ENCODE measurements around the gene RAI1. TPM values are rescaled to one million over a fixed set of nuclear protein-coding genes. Genes with fewer than 3 reads are reported as not detected.

Gene RAI1
- total and polyA plus RNA-seq, 2 of the 8 experiments (the other 6 are each of a cell fraction or from before 2014, with no cell fraction given) = 0.39 to 1.2 TPM

DNA sequence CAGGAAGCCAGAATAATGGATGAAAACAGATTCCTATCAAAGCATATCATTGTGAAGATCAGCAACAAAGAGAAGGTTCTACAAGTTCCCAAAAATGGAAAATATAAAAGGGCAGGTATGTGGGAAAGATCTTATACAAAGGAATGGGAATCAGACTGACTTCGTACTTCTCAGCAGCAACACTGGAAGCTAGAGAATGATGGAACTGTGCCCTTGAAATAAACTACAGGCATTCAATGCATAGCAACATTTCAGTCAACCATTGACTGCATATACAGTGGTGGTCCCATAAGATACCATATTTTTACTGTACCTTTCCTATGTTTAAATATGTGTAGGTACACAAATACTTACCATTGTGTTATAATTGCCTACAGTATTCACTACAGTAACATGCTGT is 30.3 kb upstream of the RAI1 start:
- no peak overlapping the region for H2BK15ac ChIP-seq (ENCODE audit: low read length)
- no peak overlapping the region for H3K27ac ChIP-seq (ENCODE audit: low read depth, low read length)
- no peak overlapping the region for H2BK12ac ChIP-seq (ENCODE audit: low read depth, low read length)
- no peak overlapping the region for H2BK120ac ChIP-seq (replicated peaks; ENCODE audit: low read depth, low read length)
- H3K23me2 ChIP-seq (ENCODE audit: low read depth, low read length) = no peaks in the 10 kb centered on the region
- no peak overlapping the region for H4K5ac ChIP-seq (ENCODE audit: insufficient read length, low read depth, low read length)
- no peaks in the 10 kb centered on the region for H3K36me3 ChIP-seq (ENCODE audit: control insufficient read depth in 2 of 4, insufficient read depth in 4 of 4, low read length in 3 of 4)
- no peak overlapping the region for H2AK5ac ChIP-seq (ENCODE audit: low read depth, low read length)
- no peak overlapping the region for H4K8ac ChIP-seq (ENCODE audit: extremely low read depth, insufficient read depth, low read length)
- H4K91ac ChIP-seq (replicated peaks; ENCODE audit: insufficient read length, low read length) = no peak overlapping the region
- ChIA-PET POLR2A (ENCODE audit: partially characterized antibody) (no interaction called here), CTCF (ENCODE audit: partially characterized antibody) (no interaction called here)
- H3K79me1 ChIP-seq (ENCODE audit: low read depth, low read length) = no peaks in the 10 kb centered on the region
- H3K14ac ChIP-seq (ENCODE audit: insufficient read length) = no peak overlapping the region
- no peaks in the 10 kb centered on the region; a peak in 1 of 7 replicates for H3K27me3 ChIP-seq (replicated peaks in 1 of 4; ENCODE audit: control insufficient read depth in 3 of 4, extremely low read depth in 1 of 4, insufficient read depth in 3 of 4, low read length in 3 of 4)
- H3K23ac ChIP-seq (ENCODE audit: insufficient read length) = no peak overlapping the region
- H3K9me3 ChIP-seq (ENCODE audit: insufficient read depth in 2 of 2, low read depth in 1 of 2, low read length in 1 of 2) = peaks cover 0 to 5% of the 10 kb centered on the region in 2 experiments; a peak in 1 of 4 replicates
- DNase-seq (ENCODE audit: low read depth in 1 of 2, low spot score in 2 of 2) (no peak), FAIRE-seq (no peak)
- no peak overlapping the region for H2AFZ ChIP-seq (ENCODE audit: low read length)
- H3K18ac ChIP-seq (ENCODE audit: extremely low read depth, low read length) = no peak overlapping the region
- no peaks in the 10 kb centered on the region for H3K79me2 ChIP-seq (ENCODE audit: control insufficient read depth in 1 of 2, insufficient read depth in 2 of 2, low read length in 2 of 2)
- 78% methylated on average over 1 of the region's 1 CpG; no CpG with 5 or more reads in 1 of the 2 experiments for WGBS, 2 experiments (ENCODE audit: extremely low coverage in 1 of 2, insufficient coverage in 1 of 2, insufficient read length in 1 of 2, insufficient replicate concordance in 2 of 2, low coverage in 1 of 2, low lambda C conversion rate in 2 of 2, missing lambda C conversion rate in 1 of 2)
- no peak overlapping the region for H3K4me3 ChIP-seq (ENCODE audit: extremely low read depth in 1 of 4, insufficient read depth in 2 of 4, low read depth in 3 of 4, low read length in 4 of 4)
- no peak overlapping the region for H3K4me2 ChIP-seq (ENCODE audit: insufficient read depth in 1 of 2, low read depth in 2 of 2, low read length in 2 of 2)
- no peak overlapping the region for H3K56ac ChIP-seq (replicated peaks; ENCODE audit: insufficient read length, low read depth, low read length)
- H2BK5ac ChIP-seq (ENCODE audit: low read depth, low read length) = no peak overlapping the region
- H4K20me1 ChIP-seq (replicated peaks in 1 of 2; ENCODE audit: control insufficient read depth in 1 of 2, insufficient read depth in 2 of 2, low read length in 2 of 2) = no peaks in the 10 kb centered on the region
- no peak overlapping the region for H3K4ac ChIP-seq (replicated peaks; ENCODE audit: insufficient read length, low read depth, low read length)
- H2BK20ac ChIP-seq (ENCODE audit: low read length) = no peak overlapping the region
- no peaks in the 10 kb centered on the region for H3K4me1 ChIP-seq (replicated peaks in 1 of 4; ENCODE audit: control insufficient read depth in 3 of 4, insufficient read depth in 4 of 4, low read length in 3 of 4)
- H3K9ac ChIP-seq (replicated peaks in 1 of 4; ENCODE audit: extremely low read depth in 1 of 4, low read depth in 3 of 4, low read length in 3 of 4) = no peak overlapping the region
- TF ChIP-seq RAD21 (IDR thresholded peaks at IDR 0.05 in 1 of 2, conservative IDR thresholded peaks at IDR 0.05 in 1 of 2; ENCODE audit: low read depth in 2 of 2, low read length in 2 of 2) = no peak
- no peak for TF ChIP-seq YY1 (IDR thresholded peaks at IDR 0.05; ENCODE audit: low read depth, low read length)
- no peak for TF ChIP-seq RXRA (IDR thresholded peaks at IDR 0.05; ENCODE audit: insufficient read depth, low read depth, low read length)
- TF ChIP-seq ASH2L (IDR thresholded peaks at IDR 0.05; ENCODE audit: low read length) = no peak
- TF ChIP-seq, protein P1, sequence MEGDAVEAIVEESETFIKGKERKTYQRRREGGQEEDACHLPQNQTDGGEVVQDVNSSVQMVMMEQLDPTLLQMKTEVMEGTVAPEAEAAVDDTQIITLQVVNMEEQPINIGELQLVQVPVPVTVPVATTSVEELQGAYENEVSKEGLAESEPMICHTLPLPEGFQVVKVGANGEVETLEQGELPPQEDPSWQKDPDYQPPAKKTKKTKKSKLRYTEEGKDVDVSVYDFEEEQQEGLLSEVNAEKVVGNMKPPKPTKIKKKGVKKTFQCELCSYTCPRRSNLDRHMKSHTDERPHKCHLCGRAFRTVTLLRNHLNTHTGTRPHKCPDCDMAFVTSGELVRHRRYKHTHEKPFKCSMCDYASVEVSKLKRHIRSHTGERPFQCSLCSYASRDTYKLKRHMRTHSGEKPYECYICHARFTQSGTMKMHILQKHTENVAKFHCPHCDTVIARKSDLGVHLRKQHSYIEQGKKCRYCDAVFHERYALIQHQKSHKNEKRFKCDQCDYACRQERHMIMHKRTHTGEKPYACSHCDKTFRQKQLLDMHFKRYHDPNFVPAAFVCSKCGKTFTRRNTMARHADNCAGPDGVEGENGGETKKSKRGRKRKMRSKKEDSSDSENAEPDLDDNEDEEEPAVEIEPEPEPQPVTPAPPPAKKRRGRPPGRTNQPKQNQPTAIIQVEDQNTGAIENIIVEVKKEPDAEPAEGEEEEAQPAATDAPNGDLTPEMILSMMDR (IDR thresholded peaks at IDR 0.05; ENCODE audit: control extremely low read depth in 1 of 3, insufficient read depth in 1 of 3, low read depth in 1 of 3, low read length in 3 of 3) = no peak
- no peak for TF ChIP-seq CHD2 (IDR thresholded peaks at IDR 0.05; ENCODE audit: low read length)
- TF ChIP-seq RNF2 (IDR thresholded peaks at IDR 0.05; ENCODE audit: borderline replicate concordance, low read depth, low read length, missing control alignments, poor library complexity, severe bottlenecking) = no peak
- no peak for TF ChIP-seq SP1 (IDR thresholded peaks at IDR 0.05; ENCODE audit: low read depth, low read length)

Data from H1 (cell line).